Nephron (organoid): Measurements from ENCODE around the gene RARRES2.

Experiments
- H3K27ac Mint-ChIP-seq, 3 experiments: 2 replicates each; pipeline ENCODE4 v1.8.0; 2020; ENCODE audit warnings: mixed read lengths in 3 of 3, mild to moderate bottlenecking in 2 of 3, moderate library complexity in 1 of 3
- H3K27me3 Mint-ChIP-seq: 2 replicates; pipeline ENCODE4 v1.8.0; 2021; ENCODE audit warnings: low read depth, mild to moderate bottlenecking, moderate library complexity, mixed read lengths
- H3K36me3 Mint-ChIP-seq: 2 replicates; pipeline ENCODE4 v1.8.0; 2020; ENCODE audit warnings: low read depth, mixed read lengths
- H3K4me1 Mint-ChIP-seq: 2 replicates; pipeline ENCODE4 v1.8.0; 2020; ENCODE audit warnings: mixed read lengths
- H3K4me3 Mint-ChIP-seq, 3 experiments: 2 replicates each; pipeline ENCODE4 v1.8.0; 2020; ENCODE audit warnings: mild to moderate bottlenecking in 3 of 3, mixed read lengths in 3 of 3, moderate library complexity in 2 of 3
- H3K9me3 Mint-ChIP-seq: 2 replicates; pipeline ENCODE4 v1.8.0; 2020; ENCODE audit warnings: mixed read lengths
- CTCF ChIP-seq, 3 experiments: fragments of 200-600 bp; sonication (generic); IDR thresholded peaks; one replicate each; pipeline ENCODE4 v1.5.0; 2021; ENCODE audit warnings: antibody characterized with exemption in 3 of 3; ENCODE audit not compliant: unreplicated experiment in 3 of 3

The RARRES2 gene

GRCh38 chr7:150385302-150385723, 43.9 kb upstream of the RARRES2 start:
- Mint-ChIP-seq H3K27ac (peak overlapping the region; percentile 90 to 96 (median 95)), H3K36me3 (peaks cover 4% of the 10 kb centered on the region), H3K9me3 (no peaks in the 10 kb centered on the region), H3K4me3 (peak overlapping the region; percentile 23 to 45 (median 32)), H3K4me1 (peaks cover 64% of the 10 kb centered on the region), H3K27me3 (no peaks in the 10 kb centered on the region)
- TF ChIP-seq CTCF (IDR thresholded peaks at IDR 0.05; ENCODE audit: unreplicated experiment in 3 of 3): no peak

- Mint-ChIP-seq H3K27ac (peak overlapping the region; percentile 91 to 96 (median 95)), H3K4me1 (peaks cover 70% of the 10 kb centered on the region), H3K27me3 (no peaks in the 10 kb centered on the region), H3K36me3 (peaks cover 4% of the 10 kb centered on the region), H3K4me3 (peak overlapping the region; percentile 50 to 70 (median 63)), H3K9me3 (no peaks in the 10 kb centered on the region)
- no peak for TF ChIP-seq CTCF (IDR thresholded peaks at IDR 0.05; ENCODE audit: unreplicated experiment in 3 of 3)
Observed at GRCh38 chr7:150384406-150385301, 43.2 kb upstream of the RARRES2 start.

GRCh38 chr7:150383710-150384397, 42.4 kb upstream of the RARRES2 start:
- Mint-ChIP-seq H3K36me3 (peaks cover 4% of the 10 kb centered on the region), H3K4me3 (peak overlapping the region; percentile 60 to 81 (median 76)), H3K9me3 (no peaks in the 10 kb centered on the region), H3K27ac (peak overlapping the region; percentile 91 to 96 (median 94)), H3K27me3 (no peaks in the 10 kb centered on the region), H3K4me1 (peaks cover 69% of the 10 kb centered on the region)
- no peak for TF ChIP-seq CTCF (IDR thresholded peaks at IDR 0.05; ENCODE audit: unreplicated experiment in 3 of 3)

- Mint-ChIP-seq H3K9me3 (no peaks in the 10 kb centered on the region), H3K4me3 (peak overlapping the region; percentile 60 to 81 (median 76)), H3K27ac (peak overlapping the region; percentile 91 to 96 (median 94)), H3K36me3 (peaks cover 4% of the 10 kb centered on the region), H3K4me1 (peaks cover 70% of the 10 kb centered on the region), H3K27me3 (no peaks in the 10 kb centered on the region)
- no peak for TF ChIP-seq CTCF (IDR thresholded peaks at IDR 0.05; ENCODE audit: unreplicated experiment in 3 of 3)
Observed at GRCh38 chr7:150382844-150383225, 41.4 kb upstream of the RARRES2 start.

- Mint-ChIP-seq H3K9me3 (no peaks in the 10 kb centered on the region), H3K4me1 (peaks cover 75% of the 10 kb centered on the region), H3K27ac (peak overlapping the region; percentile 91 to 96 (median 94)), H3K36me3 (peaks cover 4% of the 10 kb centered on the region), H3K4me3 (peak overlapping the region; percentile 60 to 81 (median 76)), H3K27me3 (no peaks in the 10 kb centered on the region)
- no peak for TF ChIP-seq CTCF (IDR thresholded peaks at IDR 0.05; ENCODE audit: unreplicated experiment in 3 of 3)
Observed at GRCh38 chr7:150382123-150382843, 40.9 kb upstream of the RARRES2 start.
